Esophagus squamous epithelium (tissue), 4 donors: ENCODE data around the gene ELK3.

Source experiments
- POLR2A ChIP-seq, 4 donors: fragments of 450-650 bp; IDR thresholded peaks; one replicate each; pipeline ENCODE4 v1.6.1; 2017; ENCODE audit warnings: antibody characterized with exemption in 4 of 4, mild to moderate bottlenecking in 4 of 4, moderate library complexity in 3 of 4
- TF ChIP-seq, protein P1 (sequence below), 6 experiments: fragments of 450-650 bp in 4 of 6; fragments of 200-600 bp in 2 of 6; sonication (generic) in 2 of 6; IDR thresholded peaks; one replicate each; pipeline ENCODE4 v1.5.1; 2016 to 2019; ENCODE audit warnings: antibody characterized with exemption in 6 of 6, mild to moderate bottlenecking in 4 of 6, moderate library complexity in 4 of 6

DNA sequence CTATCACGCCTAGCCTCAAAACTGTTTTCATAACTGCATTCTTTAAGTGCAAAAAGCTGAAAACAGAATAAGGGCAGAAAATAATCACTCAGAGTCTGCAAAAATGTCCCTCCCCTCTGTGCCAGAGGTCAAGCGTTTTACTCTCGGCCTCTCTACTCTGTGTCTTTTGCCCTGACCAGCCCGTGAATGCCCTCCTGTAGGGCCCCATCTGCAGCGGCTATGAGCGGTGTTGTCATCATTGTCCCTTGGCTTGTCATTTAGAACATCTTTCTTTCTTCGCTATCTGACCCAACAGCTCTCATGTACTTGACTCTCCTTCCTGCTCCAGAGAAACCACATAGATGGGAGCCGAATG, 21.7 kb downstream of the ELK3 start:
- TF ChIP-seq, protein P1, sequence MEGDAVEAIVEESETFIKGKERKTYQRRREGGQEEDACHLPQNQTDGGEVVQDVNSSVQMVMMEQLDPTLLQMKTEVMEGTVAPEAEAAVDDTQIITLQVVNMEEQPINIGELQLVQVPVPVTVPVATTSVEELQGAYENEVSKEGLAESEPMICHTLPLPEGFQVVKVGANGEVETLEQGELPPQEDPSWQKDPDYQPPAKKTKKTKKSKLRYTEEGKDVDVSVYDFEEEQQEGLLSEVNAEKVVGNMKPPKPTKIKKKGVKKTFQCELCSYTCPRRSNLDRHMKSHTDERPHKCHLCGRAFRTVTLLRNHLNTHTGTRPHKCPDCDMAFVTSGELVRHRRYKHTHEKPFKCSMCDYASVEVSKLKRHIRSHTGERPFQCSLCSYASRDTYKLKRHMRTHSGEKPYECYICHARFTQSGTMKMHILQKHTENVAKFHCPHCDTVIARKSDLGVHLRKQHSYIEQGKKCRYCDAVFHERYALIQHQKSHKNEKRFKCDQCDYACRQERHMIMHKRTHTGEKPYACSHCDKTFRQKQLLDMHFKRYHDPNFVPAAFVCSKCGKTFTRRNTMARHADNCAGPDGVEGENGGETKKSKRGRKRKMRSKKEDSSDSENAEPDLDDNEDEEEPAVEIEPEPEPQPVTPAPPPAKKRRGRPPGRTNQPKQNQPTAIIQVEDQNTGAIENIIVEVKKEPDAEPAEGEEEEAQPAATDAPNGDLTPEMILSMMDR (IDR thresholded peaks at IDR 0.05): no peak
- TF ChIP-seq POLR2A (IDR thresholded peaks at IDR 0.05): no peak
